NCI-H2227 (cell line): Measurements from ENCODE around the gene ATXN3L.
"Not testable (repeated sequence)": the region's sequence is repeated elsewhere in the genome, so short reads cannot be mapped to it uniquely, and the experiment has no call there.

Experiments
- DNase-seq: peaks from one replicate; lab custom pipeline; 2025; ENCODE audit not compliant: unreplicated experiment; lab: John Stamatoyannopoulos, UW

The ATXN3L gene

GRCh38 chrX:13307041-13307440 lies 12.8 kb downstream of the ATXN3L start:
- DNase-seq = peak; percentile 36

- DNase-seq = no peak
These were observed 14.7 kb downstream of the ATXN3L start for GRCh38 chrX:13305108-13305507.

- DNase-seq = no peak
These were observed 15.8 kb downstream of the ATXN3L start for GRCh38 chrX:13304052-13304451.

GRCh38 chrX:13303248-13303647 lies 16.6 kb downstream of the ATXN3L start:
- DNase-seq = not testable (repeated sequence)

GRCh38 chrX:13298836-13299235 lies 21.0 kb downstream of the ATXN3L start:
- peak; percentile 24 for DNase-seq

- DNase-seq = no peak
These were observed 24.0 kb downstream of the ATXN3L start for GRCh38 chrX:13295841-13296240.

- DNase-seq = peak; percentile 88
These were observed 26.2 kb downstream of the ATXN3L start for GRCh38 chrX:13293700-13294099.

GRCh38 chrX:13290891-13291614 lies 28.8 kb downstream of the ATXN3L start:
- DNase-seq = no peak

- no peak for DNase-seq
These were observed 31.2 kb downstream of the ATXN3L start for GRCh38 chrX:13288671-13289070.

- DNase-seq = no peak
These were observed 32.0 kb downstream of the ATXN3L start for GRCh38 chrX:13287816-13288215.

GRCh38 chrX:13285693-13286092 lies 34.2 kb downstream of the ATXN3L start:
- DNase-seq = no peak

GRCh38 chrX:13285229-13285628 lies 34.6 kb downstream of the ATXN3L start:
- DNase-seq = no peak

GRCh38 chrX:13284570-13284969 lies 35.3 kb downstream of the ATXN3L start:
- no peak for DNase-seq

GRCh38 chrX:13283950-13284546 lies 35.8 kb downstream of the ATXN3L start:
- DNase-seq = peak; percentile 27

- DNase-seq = peak; percentile 22
These were observed 36.3 kb downstream of the ATXN3L start for GRCh38 chrX:13283512-13283911.

GRCh38 chrX:13281289-13281688 lies 38.6 kb downstream of the ATXN3L start:
- no peak for DNase-seq

- DNase-seq = no peak
These were observed 40.4 kb downstream of the ATXN3L start for GRCh38 chrX:13279279-13280018.

GRCh38 chrX:13277539-13277938 lies 42.3 kb downstream of the ATXN3L start:
- DNase-seq = no peak

GRCh38 chrX:13276991-13277390 lies 42.9 kb downstream of the ATXN3L start:
- no peak for DNase-seq

GRCh38 chrX:13275031-13275430 lies 44.8 kb downstream of the ATXN3L start:
- DNase-seq = no peak

- no peak for DNase-seq
These were observed 47.4 kb downstream of the ATXN3L start for GRCh38 chrX:13272426-13272825.

- DNase-seq = no peak
These were observed 48.3 kb downstream of the ATXN3L start for GRCh38 chrX:13271511-13271910.
